DMS153 (cell line): ENCODE measurements around the gene THAP3.
A peak's percentile ranks its signal among the peaks of the same experiment; 100 is the strongest.
"Not testable (repeated sequence)": the region's sequence is repeated elsewhere in the genome, so short reads cannot be mapped to it uniquely, and the experiment has no call there.

Experiments used
- DNase-seq: peaks from one replicate; lab custom pipeline; 2025; lab: John Stamatoyannopoulos, UW

The THAP3 gene

DNA sequence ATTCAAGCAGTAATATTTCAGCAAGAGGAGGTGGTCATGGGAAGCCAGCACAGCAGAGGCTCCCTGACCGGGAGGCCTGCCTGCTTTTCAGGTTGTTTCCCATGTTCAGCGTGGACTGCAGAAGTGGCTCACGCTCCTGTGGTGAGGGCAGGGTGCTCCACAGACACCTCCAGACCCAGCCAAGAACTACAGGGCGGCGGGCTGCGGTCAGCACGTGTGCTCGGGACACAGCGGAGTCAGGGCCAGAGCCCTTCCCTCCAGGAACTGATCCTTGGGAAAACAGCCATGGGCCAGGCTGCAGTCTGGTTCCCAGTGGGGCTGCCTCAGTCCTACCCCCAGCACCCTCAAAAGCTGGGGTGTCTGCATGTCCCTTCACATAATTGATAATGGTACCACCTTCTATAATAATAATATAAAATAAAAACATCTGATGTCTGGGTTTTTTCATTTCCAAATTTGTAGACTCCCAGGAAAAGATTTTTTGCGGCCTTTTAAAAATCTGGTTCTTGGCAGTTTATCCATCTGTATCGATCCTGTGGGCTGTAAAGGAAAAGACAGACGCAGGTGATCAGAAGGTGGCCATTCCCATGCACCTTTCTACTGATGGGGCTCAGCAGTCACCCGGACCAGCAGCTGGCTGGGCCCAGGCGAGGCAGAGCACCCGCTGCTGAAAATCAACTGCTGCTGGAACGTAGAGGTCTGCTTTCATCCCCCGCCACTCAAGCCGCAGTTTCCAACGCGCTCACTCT lies 10.7 kb downstream of the THAP3 start:
- DNase-seq: no peak

DNA sequence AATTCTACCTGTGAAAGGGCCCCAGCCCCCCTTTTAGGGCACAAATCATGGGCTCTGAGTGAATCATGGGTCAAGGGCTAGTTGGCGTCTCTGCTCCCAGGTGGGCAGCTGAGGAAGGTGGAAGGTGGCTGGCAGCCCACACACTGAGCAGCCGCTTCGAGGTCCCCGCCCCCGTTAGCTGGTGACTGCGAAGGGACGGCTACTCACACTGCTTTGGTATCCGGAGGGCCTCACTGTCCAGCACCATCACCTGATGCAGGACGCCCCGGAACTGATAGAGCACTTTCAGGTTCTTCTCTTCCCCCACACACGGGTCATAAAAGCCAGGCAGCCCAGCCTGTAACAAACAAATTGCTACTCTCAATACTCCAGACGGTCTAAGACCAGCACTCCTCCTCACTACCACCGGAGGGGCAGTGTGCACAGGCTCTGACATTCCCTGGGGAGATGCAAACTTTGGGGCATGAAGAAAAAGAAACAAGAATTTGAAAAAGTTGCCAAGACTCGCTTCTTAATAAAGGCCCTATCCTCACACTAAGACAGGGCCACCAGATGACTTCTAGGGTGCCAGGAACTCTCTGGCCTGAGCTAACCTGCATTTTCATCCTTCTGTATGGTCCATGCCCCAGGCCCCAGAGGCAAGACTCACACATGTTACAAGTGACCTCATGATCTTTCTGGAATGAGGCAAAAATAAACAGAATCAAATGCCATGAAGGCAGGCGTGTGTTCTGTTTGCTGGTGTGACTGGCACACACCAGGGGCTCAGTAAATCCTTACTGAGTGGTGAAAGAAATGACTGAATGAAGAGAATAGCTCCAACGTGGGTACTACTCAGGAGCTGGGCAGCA lies 11.5 kb downstream of the THAP3 start:
- no peak for DNase-seq

DNA sequence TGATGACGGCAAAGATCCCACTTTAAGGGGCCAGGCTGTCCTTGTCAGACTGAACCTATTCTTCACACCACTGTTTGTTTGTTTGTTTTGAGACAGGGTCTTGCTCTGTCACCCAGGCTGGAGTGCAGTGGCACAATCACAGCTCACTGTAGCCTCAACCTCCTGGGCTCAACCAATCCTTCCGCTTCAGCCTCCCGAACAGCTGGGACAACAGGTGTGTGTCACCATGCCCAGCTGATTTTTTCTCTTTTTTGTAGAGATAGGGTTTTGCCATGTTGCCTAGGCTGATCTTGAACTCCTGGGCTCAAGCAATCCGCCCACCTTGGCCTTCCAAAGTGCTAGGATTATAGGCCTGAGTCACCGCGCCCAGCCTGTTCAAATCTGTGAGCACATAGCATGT lies 12.1 kb downstream of the THAP3 start:
- DNase-seq: not testable (repeated sequence)

DNA sequence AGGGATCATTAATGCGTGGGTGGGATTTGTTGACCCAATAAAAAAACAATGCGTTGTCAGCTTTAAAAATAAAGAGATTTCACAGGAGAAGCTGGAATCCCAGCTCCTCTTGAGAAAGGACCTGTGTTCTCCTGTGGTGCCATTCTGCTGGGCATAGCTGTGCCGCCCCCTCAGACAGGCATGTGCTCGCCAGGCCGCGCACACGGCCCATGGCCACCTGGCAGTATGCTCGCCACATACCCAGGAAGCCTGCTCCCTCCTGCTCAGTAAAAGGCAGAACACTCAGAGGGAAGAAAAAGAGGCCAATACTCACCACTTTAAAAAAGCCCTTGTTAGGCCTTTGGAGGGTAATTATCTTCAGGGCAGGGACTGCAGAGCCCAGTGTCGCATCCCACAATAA lies 13.1 kb downstream of the THAP3 start:
- no peak for DNase-seq

DNA sequence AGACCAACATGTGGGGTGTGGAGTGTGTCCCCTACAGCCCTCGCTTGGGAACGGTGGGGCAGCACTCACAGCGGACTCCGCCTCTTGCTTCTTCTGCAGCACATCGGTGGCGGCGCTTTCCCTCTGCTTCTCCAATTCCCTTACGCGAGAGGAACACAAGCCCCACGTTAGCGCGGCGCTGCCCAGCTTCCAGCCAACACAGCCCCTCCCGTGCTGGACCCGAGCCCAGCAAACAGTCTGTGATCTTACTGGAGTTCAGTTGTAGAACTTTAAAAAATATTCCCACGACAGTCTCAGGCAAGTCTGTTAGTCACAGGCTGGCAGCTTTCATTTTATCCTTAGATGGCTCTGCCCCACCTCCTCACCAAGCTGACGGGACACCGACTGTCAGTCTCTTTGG lies 13.6 kb downstream of the THAP3 start:
- DNase-seq: no peak

DNA sequence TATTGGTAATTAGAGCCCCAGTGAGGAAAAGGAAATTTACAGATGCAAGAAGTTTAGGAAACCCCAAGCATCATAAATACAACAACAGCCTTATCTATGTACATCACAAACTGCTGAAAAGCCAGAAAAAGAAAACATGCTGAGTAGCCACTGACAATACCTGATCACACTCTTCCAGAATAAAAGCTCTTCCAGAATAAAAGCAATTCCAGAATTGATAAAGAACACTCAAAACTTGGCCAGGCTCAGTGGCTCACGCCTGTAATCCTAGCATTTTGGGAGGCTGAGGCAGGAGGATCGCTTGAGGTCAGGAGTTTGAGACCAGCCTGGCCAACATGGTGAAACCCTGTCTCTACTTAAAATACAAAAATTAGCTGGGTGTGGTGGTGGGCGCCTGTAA lies 16.2 kb downstream of the THAP3 start:
- not testable (repeated sequence) for DNase-seq

DNA sequence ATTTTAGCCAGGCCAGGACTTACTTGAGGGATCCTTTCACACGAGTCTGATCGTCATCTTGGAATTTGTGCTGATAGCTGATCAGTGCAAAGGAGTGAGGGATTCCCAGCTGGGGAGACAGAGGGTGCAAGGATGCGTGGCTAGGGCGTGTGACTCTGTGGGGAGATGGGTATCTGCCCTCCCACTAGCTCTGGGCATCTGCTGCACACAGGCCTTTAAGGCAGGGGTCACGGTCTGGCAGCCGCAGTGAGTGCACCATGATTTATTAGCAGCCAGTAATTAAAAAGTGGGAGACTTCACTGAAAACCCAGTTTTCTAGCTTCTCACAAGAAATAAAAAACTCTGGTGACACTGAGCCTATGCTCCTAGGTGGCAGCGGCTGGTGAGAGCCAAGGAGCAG lies 20.4 kb downstream of the THAP3 start:
- DNase-seq: no peak

DNA sequence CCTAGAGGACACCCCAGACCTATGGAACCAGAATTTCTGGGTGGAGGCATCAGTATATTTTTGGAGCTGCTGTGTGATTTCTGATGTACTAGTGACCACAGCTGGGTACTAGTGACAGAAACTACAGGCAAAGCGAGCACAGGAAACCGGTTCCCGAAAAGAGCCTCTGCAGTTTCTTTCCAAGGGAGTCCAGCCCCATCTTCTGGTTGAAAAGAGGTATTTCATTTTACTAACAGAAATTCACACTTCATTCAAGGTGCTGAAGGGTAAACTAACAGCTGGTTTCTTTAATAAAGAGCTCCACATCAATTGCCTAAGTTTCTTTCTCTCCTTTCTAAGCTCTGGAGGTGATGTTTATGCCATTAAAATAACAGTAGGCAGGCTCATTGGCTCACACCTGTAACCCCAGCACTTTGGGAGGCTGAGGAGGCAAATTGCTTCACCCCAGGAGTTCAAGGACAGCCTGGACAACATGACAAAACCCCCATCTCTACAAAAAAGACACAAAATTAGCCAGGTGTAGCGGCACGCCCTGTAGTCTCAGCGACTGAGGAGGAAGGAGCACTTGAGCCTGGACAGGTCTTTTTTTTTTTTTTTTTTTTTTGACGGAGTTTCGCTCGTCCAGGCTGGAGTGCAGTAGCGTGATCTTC lies 22.0 kb downstream of the THAP3 start:
- peak; percentile 26 for DNase-seq

DNA sequence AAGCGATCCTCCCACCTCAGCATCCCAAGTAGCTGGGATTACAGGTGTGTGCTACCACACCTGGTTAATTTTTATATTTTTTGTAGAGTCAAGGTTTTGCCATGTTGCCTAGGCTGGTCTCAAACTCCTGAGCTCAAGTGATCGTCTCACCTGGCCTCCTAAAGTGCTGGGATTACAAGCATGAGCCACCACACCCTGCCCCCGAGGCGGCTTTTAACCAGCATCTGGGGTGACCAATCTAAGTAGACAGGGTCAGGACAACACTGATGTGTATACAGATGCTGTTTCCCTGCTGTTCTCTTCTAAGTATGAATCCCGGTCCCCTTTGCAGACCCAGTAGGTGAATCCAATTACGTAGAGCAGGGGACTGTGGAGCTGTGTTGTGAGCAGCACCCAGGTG lies 23.9 kb downstream of the THAP3 start:
- no peak for DNase-seq

DNA sequence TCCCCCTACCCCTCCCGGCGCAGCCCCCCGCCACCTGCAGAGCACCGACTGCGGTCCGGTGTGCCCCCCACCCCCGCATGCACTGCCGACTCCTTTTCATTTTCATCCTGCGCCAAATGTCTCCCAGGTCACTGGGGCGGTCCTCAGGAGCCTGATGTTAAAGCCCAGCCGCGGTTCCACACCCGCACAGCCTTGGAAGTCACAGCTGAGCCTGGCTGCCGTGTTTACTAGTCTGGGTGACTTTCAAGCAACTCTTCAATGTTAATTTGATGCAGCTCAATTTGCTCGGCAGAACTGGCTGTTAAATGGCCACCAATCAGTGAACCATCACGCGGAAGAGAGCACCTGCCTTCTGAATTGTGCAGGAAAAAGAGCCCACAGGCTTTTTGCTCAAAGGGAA lies 27.2 kb downstream of the THAP3 start:
- DNase-seq: no peak

DNA sequence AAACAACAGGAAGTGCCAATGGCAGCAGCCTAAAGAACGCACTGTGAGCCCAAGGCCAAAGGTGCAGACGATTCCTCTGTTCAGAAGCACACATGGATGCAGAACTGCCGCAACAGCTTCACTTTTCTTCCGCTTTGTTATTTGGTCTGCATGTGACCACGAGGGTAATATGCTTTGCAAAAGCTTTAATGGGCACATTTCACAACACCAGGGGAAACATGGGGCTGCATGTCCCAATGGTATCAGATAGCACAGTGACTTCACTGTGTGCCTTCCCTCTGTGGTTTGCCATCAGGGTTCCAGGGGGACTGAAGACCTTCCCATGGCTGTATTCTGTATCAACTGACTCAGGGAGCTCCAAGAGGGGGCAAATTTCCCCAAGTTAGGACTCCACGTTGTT lies 28.3 kb downstream of the THAP3 start:
- no peak for DNase-seq

DNA sequence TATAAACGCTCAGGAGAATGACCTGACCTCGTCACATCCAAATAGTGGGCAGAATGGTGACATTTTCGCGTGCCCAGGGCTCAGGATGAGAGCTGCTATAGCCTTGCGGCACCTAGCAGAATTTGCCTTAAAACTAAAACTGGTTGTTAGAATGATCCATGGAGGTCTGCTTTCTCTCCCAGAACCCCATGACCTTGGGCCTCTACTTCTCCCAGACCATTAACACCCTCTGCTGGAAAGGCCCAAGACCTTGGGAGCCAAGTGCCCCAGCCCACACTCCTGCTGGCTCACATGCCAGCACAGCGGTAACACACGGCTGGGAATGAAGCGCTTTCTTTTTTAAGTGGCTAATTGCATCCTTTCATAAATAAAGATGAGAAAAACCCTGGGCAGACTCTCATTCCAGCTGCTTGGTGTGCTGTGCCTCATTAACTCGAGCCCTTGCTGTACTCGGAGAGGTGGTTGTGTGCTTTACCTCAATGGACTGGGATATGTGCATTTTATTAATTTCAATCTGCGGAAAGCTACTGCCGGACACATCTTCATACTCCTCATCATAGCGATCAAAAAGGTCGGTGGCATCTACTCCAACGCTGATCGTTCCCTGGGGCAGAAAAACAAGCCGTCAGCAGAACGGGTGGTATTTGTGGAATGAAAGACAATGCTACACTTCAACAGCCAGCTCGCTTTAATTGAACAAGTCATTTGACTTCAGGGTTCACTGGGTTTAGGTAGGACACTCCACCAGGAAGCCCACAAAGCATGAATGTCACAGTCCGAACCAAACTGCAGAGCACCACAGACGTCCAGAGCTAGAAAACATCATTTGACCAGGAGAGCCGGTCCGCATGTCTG lies 29.0 kb downstream of the THAP3 start:
- no peak for DNase-seq

DNA sequence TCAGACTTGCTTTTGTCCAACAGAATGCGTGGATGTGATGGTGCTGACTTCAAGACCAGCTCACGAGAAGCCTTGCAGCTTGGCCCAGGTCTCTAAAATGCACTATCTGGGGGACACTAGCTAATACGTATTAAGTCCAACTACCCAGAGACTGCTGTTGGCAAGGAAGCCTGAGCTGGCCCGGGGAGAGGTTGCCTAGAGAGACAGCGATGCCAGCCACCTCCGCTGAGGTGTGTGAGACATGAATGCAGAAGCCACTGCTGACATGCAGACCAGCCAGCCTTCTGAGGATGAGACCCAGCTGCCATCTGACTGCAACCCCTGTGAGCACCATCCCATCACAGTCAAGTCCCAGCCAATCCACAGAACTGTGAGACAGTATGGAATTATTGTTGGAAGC lies 32.5 kb downstream of the THAP3 start:
- DNase-seq: no peak

DNA sequence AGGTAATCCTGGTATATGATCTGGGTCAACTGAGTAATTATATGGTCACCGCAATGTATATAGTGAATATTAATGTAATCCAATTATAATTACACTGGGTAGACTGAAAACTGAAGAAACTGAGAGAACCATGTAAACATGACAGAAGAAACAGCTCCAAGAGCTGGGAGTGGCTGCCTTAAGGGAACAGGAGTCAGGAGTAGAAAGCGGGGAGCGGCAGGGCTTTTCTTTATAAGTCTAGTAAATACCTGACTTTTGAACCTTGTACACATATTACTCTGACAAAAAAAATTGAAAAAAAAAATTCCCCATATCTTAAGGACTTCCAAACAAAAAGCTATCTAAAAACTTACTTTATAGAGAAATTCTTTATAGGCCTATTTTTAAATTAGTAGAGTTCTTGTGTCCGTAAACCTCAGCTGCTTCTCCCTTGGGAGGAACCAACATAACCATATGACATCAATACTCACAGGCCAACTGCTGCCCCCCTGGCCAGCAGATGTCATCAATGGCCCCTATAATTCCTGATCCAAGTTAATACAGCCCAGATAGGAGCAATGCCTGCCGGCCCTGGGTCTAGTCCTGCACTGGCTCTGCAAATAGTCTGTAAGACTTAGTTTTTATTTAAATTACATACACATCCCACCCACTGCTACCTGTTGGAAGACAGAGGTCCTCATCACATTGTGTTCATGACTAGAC lies 33.8 kb downstream of the THAP3 start:
- DNase-seq: no peak

DNA sequence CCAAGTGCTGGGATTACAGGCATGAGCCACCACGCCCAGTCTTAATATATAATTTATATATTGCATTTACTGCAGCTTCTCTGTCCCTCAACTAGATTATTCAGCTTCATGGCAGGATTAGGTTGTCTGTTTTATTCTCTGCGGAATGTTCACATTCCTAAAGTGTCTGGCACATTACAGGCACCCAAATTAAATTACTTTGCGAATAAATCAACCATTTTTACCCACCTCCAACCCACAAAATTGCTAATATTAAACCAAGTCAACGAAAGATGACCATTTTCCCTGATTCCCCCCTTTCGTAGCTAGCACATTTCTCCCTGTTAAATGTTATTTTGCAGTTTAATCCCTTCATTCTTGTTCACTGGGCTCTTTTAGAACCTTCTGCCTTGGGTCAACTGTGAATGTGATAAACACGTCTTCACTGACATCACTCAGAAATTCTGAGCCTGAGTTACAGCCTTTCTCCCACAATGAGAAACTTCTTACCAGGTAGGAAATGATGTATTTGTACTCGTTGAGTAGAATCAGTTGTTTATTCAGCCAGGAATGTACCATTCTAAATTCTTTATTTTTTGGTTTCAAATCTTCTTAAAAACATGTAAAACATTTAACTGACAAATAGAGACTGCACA lies 35.9 kb downstream of the THAP3 start:
- DNase-seq: no peak

DNA sequence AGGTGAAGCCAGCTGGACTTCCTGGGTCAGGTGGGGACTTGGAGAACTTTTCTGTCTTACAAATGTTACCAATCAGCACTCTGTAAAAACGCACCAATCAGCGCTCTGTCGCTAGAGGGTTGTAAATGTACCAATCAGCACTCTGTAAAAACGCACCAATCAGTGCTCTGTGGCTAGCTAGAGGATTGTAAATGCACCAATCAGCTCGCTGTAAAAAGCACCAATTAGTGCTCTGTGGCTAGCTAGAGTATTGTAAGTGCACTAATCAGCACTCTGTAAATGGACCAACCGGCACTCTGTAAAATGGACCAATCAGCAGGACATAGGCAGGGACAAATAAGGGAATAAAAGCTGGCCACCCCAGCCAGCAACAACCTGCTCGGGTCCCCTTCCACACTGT lies 37.8 kb downstream of the THAP3 start:
- not testable (repeated sequence) for DNase-seq

DNA sequence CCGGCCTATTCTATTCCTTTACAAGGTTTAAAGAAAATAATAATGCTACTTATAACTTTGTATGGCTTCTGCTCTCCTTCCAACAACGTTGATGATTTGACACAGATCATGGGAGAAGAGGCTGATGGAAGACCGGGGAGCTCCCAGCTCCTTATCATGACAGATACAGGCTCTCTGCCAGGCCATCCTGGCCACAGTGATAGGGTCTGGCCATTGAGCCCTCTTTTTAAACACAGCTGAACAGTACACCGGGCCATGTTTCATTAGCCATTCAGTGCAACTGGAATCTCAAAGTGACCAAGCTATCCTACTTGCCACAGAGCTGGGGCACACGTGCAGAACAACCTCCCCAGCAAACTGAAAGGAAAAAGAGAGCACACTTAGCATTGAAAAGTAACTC lies 42.0 kb downstream of the THAP3 start:
- DNase-seq: no peak

DNA sequence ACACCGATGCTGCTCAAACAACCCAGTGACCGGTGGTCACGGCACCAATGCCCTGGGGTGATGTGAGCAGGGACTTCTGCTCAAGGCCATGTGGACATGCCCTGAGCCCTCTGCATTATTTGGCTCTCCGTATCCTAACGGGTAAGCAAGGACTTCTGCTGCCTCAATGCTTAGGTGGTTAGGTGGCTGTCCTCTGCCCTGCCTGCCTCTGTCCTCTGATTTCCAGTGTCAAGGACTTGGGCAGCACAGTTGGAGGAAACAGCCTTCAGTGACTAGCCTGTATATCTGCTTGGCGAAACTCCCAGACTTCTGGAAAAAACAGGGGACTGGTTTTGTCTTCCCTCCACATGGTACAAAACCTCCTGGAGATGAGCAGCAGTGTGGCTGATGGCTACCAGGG lies 42.5 kb downstream of the THAP3 start:
- no peak for DNase-seq

DNA sequence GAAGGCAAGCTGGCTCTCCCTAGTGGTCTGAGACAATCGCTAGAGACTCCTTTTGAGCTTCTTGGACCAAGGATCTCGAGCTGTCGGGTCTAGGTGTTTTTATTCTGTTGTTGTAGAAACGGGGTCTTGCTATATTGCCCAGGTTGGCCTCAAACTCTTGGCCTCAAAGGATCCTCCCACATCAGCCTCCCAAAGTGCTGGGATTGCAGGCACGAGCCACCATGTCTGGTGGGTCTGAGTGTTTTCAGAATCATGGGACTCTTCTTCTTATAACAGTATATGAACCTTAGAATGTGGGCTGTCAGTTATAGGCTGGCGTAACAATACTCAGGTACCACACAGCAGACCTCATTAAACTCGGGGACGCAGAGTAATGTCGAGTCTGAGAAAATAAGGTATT lies 43.8 kb downstream of the THAP3 start:
- no peak for DNase-seq

DNA sequence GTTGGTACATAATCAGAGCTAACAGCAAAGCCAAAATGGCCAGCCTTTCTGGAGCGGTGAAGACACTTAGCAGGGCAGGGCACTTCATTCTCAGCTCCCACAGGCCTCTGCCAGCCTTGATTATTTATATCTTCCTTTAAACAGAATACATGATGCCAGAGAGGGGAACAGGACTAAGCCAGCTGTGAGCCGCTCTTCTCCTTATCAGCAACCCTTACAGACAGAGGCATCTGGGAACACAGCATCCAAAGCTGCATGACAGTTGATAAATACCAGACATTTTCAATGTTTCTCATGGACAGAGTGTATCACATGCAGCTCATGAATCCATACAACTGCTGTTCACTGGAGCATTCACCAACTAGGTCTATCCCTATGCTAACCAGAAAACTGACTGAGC lies 47.9 kb downstream of the THAP3 start:
- no peak for DNase-seq

DNA sequence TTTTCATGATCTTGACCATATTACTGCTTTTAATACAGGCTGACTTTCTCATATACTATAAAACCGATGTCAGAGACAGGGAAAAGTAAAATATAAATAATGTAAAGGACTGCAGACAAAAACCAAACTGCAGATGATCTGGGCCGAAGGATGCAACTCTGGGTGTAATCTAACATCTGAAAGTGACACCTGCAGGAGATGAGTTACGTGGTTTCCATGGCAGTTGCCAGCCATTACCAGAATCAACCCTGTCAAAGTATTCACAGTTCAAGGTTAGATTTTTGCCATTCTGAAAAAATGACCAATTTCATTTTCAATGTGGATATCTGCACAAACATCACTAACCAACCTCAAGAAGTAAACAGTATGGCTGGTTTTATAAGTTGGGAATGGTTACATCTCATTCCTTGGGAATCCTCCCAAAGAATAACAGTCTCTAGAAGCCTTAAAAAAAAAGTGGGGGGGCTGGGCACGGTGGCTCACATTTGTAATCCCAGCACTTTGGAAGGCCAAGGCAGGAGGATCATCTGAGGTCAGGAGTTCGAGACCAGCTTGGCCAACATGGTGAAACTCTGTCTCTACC lies 49.2 kb downstream of the THAP3 start:
- no peak for DNase-seq
